ENCODE data around the gene KCTD3.

- TF ChIP-seq CTCF (IDR thresholded peaks at IDR 0.05): no peak
- no peak for TF ChIP-seq POLR2A (IDR thresholded peaks at IDR 0.05)
Observed at GRCh38 chr1:215557504-215557903, 9.6 kb upstream of the KCTD3 start.
